Neural crest cell (in vitro differentiated cells): ENCODE results near the gene GABPB1. TPM values are rescaled to one million over a fixed set of nuclear protein-coding genes. Genes with fewer than 3 reads are reported as not detected.

Source experiments
- DNase-seq: peaks from one replicate; pipeline ENCODE4 v3.0.0; 2021; ENCODE audit warnings: low read depth, mixed read lengths, low spot score
- H3K27ac Mint-ChIP-seq: one replicate; pipeline ENCODE4 v1.8.0; 2021; ENCODE audit warnings: mild to moderate bottlenecking, mixed read lengths; ENCODE audit not compliant: unreplicated experiment
- H3K27me3 Mint-ChIP-seq: 2 replicates; pipeline ENCODE4 v1.8.0; 2021; ENCODE audit warnings: low read depth, mild to moderate bottlenecking, mixed read lengths
- H3K36me3 Mint-ChIP-seq: 2 replicates; pipeline ENCODE4 v1.8.0; 2021; ENCODE audit warnings: low read depth, mild to moderate bottlenecking, mixed read lengths
- H3K4me1 Mint-ChIP-seq: 2 replicates; pipeline ENCODE4 v1.8.0; 2021; ENCODE audit warnings: mixed read lengths
- H3K4me3 Mint-ChIP-seq: one replicate; pipeline ENCODE4 v1.8.0; 2021; ENCODE audit warnings: mild to moderate bottlenecking, mixed read lengths
- H3K9me3 Mint-ChIP-seq: 2 replicates; pipeline ENCODE4 v1.8.0; 2021; ENCODE audit warnings: mixed read lengths
- total RNA-seq: library from RNA; stranded (reverse); gene quantifications from 2 replicates; pipeline ENCODE4 v1.2.1, GENCODE V29; 2021
- TF ChIP-seq, protein P1 (sequence below): fragments of 200-600 bp; sonication (generic); conservative IDR thresholded peaks from 2 replicates; pipeline ENCODE4 v1.5.0; 2021; ENCODE audit warnings: antibody characterized with exemption, mild to moderate bottlenecking

The GABPB1 gene
- total RNA-seq, 1 donor from 2014 or later: 37.8 TPM

DNA sequence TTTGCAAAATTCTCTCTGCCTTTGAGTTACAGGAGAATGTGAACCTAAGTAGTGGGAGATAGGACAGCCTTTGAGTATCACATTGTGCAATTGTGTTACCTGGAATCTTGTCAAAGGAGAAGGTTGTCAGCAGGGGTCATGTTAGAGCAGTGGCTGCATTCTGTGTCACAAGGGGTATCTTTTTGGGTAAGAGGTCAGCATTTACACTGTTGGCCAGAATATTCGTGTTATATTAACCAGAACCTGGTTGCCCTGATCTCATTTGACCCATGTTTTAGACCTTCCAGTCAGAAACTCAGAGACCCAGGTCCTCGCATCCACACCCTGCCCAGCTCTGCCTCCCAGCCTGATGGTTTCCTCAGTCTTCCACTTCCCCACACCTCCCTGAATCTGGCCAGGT, 116.7 kb downstream of the GABPB1 start:
- no peak for DNase-seq
- Mint-ChIP-seq H3K9me3 (no peaks in the 10 kb centered on the region), H3K4me1 (peaks cover 20% of the 10 kb centered on the region), H3K4me3 (no peak overlapping the region), H3K27me3 (no peaks in the 10 kb centered on the region), H3K36me3 (no peaks in the 10 kb centered on the region), H3K27ac (no peak overlapping the region)
- TF ChIP-seq, protein P1, sequence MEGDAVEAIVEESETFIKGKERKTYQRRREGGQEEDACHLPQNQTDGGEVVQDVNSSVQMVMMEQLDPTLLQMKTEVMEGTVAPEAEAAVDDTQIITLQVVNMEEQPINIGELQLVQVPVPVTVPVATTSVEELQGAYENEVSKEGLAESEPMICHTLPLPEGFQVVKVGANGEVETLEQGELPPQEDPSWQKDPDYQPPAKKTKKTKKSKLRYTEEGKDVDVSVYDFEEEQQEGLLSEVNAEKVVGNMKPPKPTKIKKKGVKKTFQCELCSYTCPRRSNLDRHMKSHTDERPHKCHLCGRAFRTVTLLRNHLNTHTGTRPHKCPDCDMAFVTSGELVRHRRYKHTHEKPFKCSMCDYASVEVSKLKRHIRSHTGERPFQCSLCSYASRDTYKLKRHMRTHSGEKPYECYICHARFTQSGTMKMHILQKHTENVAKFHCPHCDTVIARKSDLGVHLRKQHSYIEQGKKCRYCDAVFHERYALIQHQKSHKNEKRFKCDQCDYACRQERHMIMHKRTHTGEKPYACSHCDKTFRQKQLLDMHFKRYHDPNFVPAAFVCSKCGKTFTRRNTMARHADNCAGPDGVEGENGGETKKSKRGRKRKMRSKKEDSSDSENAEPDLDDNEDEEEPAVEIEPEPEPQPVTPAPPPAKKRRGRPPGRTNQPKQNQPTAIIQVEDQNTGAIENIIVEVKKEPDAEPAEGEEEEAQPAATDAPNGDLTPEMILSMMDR: no peak

DNA sequence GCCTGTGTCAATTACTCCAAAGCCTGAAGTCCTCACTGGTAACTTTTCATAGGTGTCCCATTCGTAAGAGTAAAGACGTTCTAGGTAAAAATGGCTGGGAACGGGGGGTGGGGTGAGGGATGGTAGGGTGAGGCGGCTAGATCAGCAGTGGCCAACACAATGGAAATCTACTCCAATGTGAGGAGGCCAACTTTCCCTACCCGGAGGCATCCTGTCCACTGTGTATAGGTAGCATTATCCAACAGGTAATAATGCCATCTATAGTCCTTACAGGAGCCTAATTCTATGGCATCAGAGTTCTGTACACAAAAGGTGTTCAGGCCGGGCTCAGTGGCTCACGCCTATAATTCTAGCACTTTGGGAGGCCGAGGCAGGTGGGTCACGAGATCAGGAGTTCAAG, 118.6 kb downstream of the GABPB1 start:
- Mint-ChIP-seq H3K4me1 (peaks cover 20% of the 10 kb centered on the region), H3K36me3 (no peaks in the 10 kb centered on the region), H3K4me3 (no peak overlapping the region), H3K27me3 (no peaks in the 10 kb centered on the region), H3K9me3 (no peaks in the 10 kb centered on the region), H3K27ac (no peak overlapping the region)
- DNase-seq: no peak
- TF ChIP-seq, protein P1: no peak

DNA sequence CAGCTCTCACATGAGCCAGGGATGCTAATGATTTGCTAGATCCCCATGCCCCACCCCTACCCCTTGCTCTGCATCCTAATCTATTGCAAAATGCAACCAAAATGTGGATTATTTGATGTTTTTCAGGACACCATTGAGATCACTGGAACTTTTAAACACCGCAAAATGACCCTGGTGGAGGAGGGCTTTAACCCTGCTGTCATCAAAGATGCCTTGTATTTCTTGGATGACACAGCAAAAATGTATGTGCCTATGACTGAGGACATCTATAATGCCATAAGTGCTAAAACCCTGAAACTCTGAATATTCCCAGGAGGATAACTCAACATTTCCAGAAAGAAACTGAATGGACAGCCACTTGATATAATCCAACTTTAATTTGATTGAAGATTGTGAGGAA, 119.2 kb downstream of the GABPB1 start:
- no peak for DNase-seq
- Mint-ChIP-seq H3K27ac (peak overlapping the region; percentile 83), H3K27me3 (no peaks in the 10 kb centered on the region), H3K9me3 (no peaks in the 10 kb centered on the region), H3K4me3 (no peak overlapping the region), H3K4me1 (peaks cover 14% of the 10 kb centered on the region), H3K36me3 (no peaks in the 10 kb centered on the region)
- TF ChIP-seq, protein P1: no peak

DNA sequence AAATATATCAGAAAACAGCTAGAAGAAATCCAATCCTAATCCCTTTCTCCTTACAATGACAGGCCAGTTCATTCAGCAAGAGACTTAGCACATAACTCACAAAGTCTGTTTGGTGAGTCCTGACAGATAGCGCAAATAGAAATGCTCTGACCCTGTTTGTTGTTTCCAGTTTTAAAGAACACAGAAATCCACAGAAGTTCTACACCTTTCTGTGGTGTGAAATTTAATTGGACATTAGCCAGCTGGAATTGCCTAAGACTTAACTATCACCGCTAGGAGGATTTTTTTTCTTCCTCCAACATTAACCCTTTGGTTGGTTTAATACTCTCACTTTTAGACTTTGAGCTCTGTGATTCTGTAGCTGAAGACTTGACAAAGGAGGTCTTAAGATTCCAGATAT, 120.2 kb downstream of the GABPB1 start:
- no peaks in the 10 kb centered on the region for H3K9me3 Mint-ChIP-seq
- TF ChIP-seq, protein P1: no peak
- H3K4me3 Mint-ChIP-seq: no peak overlapping the region
- DNase-seq: no peak
- H3K36me3 Mint-ChIP-seq: no peaks in the 10 kb centered on the region
- no peak overlapping the region for H3K27ac Mint-ChIP-seq
- H3K4me1 Mint-ChIP-seq: peaks cover 14% of the 10 kb centered on the region
- H3K27me3 Mint-ChIP-seq: no peaks in the 10 kb centered on the region

DNA sequence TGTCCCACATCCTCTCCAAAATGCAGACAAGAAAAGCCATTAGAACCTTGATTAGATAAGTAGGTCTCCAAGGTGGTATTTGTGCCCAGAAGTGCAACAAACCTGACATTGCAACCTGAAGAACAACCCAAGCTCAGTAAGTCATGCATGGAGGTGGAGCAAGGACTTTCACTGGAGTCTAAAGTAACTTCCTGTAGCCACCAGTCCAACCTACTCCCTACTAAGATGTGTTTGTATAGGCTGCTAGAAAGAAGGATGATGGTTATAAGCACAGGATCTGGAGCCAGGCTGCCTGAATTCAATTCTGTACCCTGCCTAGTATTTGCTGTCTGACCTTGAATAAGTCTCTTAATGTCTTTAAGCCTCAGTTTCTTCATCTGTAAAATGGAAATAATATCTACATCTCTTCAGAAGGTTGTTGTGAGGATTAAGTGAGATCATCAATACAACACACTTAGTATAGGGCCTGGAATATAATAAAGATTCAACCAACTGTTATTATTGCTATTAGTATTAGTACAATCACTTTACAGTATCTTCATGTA, 121.7 kb downstream of the GABPB1 start:
- DNase-seq: no peak
- Mint-ChIP-seq H3K27me3 (no peaks in the 10 kb centered on the region), H3K27ac (no peak overlapping the region), H3K4me1 (peaks cover 14% of the 10 kb centered on the region), H3K36me3 (no peaks in the 10 kb centered on the region), H3K4me3 (no peak overlapping the region), H3K9me3 (no peaks in the 10 kb centered on the region)
- TF ChIP-seq, protein P1: no peak
